CD14-positive monocyte (primary cell): Measurements from ENCODE around the gene TMEM30A. TPM values are rescaled to one million over a fixed set of nuclear protein-coding genes. Genes with fewer than 3 reads are reported as not detected.

ENCODE experiments used
- DNase-seq, 3 donors: peaks; one replicate each; pipeline ENCODE4 v3.0.0-alpha.2; 2011 to 2022
- H2AFZ ChIP-seq: 2 replicates; pipeline ENCODE4 v1.6.0; 2012; ENCODE audit warnings: mild to moderate bottlenecking, low read depth, low read length, inconsistent platforms; ENCODE audit not compliant: insufficient read depth, poor library complexity, severe bottlenecking
- H3K27ac ChIP-seq, 2 donors: 1 replicate in 1 of 2; 2 replicates in 1 of 2; pipeline ENCODE4 v1.5.1; 2012 to 2013; ENCODE audit warnings: low read length in 2 of 2, control low read depth in 1 of 2, inconsistent platforms in 1 of 2, low read depth in 1 of 2, mild to moderate bottlenecking in 1 of 2
- H3K27me3 ChIP-seq, 2 donors: one replicate each; pipeline versions ENCODE4 v1.6.0 to v1.6.1; 2011 to 2013; ENCODE audit warnings: low read length in 2 of 2; ENCODE audit not compliant: control insufficient read depth in 2 of 2, insufficient read depth in 2 of 2
- H3K36me3 ChIP-seq, 2 donors: replicated peaks in 1 of 2; 1 replicate in 1 of 2; 2 replicates in 1 of 2; pipeline versions ENCODE4 v1.5.1 to v1.6.1; 2012 to 2013; ENCODE audit warnings: low read length in 2 of 2, control low read depth in 1 of 2, inconsistent platforms in 1 of 2, mild to moderate bottlenecking in 1 of 2; ENCODE audit not compliant: insufficient read depth in 2 of 2, control insufficient read depth in 1 of 2
- H3K4me1 ChIP-seq, 2 donors: 1 replicate in 1 of 2; 2 replicates in 1 of 2; pipeline versions ENCODE4 v1.5.1 to v1.6.1; 2012 to 2013; ENCODE audit warnings: low read length in 2 of 2, control low read depth in 1 of 2, inconsistent platforms in 1 of 2, mild to moderate bottlenecking in 1 of 2, moderate library complexity in 1 of 2; ENCODE audit not compliant: insufficient read depth in 2 of 2, control insufficient read depth in 1 of 2
- H3K4me2 ChIP-seq: replicated peaks from 2 replicates; pipeline ENCODE3; 2012; ENCODE audit warnings: low read length, moderate library complexity, mild to moderate bottlenecking; ENCODE audit not compliant: poor library complexity, severe bottlenecking; ENCODE audit errors: extremely low read depth
- H3K4me3 ChIP-seq, 3 experiments: fragments of 200-600 bp in 1 of 3; sonication (generic) in 1 of 3; replicated peaks in 1 of 3; 1 replicate in 2 of 3; 2 replicates in 1 of 3; pipeline ENCODE4 v1.5.1; 2011 to 2013; ENCODE audit warnings: low read length in 3 of 3, mild to moderate bottlenecking in 3 of 3, control low read depth in 2 of 3, low read depth in 2 of 3, inconsistent platforms in 1 of 3, moderate library complexity in 1 of 3
- H3K79me2 ChIP-seq: 2 replicates; pipeline ENCODE4 v1.6.0; 2012; ENCODE audit warnings: mild to moderate bottlenecking, control low read depth, inconsistent platforms, low read length, moderate library complexity; ENCODE audit not compliant: insufficient read depth
- H3K9ac ChIP-seq: 2 replicates; pipeline ENCODE4 v1.6.0; 2017; ENCODE audit warnings: low read length, mild to moderate bottlenecking; ENCODE audit not compliant: insufficient read depth, poor library complexity, severe bottlenecking
- H3K9me3 ChIP-seq, 2 donors: replicated peaks in 1 of 2; 1 replicate in 1 of 2; 2 replicates in 1 of 2; pipeline versions ENCODE4 v1.5.1 to v1.6.1; 2012 to 2013; ENCODE audit warnings: low read length in 2 of 2, control low read depth in 1 of 2; ENCODE audit not compliant: control insufficient read depth in 1 of 2, insufficient read depth in 1 of 2
- H4K20me1 ChIP-seq: 2 replicates; pipeline ENCODE4 v1.6.0; 2012; ENCODE audit warnings: mild to moderate bottlenecking, low read length, control low read depth, moderate library complexity; ENCODE audit not compliant: insufficient read depth
- H3K27ac Mint-ChIP-seq, 7 donors: one replicate each; pipeline ENCODE4 v1.8.0; 2020; ENCODE audit warnings: mild to moderate bottlenecking in 7 of 7, mixed read lengths in 7 of 7, moderate library complexity in 6 of 7, inconsistent platforms in 2 of 7
- H3K27me3 Mint-ChIP-seq, 3 donors: one replicate each; pipeline ENCODE4 v1.8.0; 2021 to 2022; ENCODE audit warnings: low read depth in 3 of 3, mild to moderate bottlenecking in 3 of 3, mixed read lengths in 3 of 3, moderate library complexity in 3 of 3, inconsistent platforms in 1 of 3
- H3K36me3 Mint-ChIP-seq, 2 donors: one replicate each; pipeline ENCODE4 v1.8.0; 2020; ENCODE audit warnings: mixed read lengths in 2 of 2, inconsistent platforms in 1 of 2, mild to moderate bottlenecking in 1 of 2
- H3K4me1 Mint-ChIP-seq: one replicate; pipeline ENCODE4 v1.8.0; 2020; ENCODE audit warnings: mild to moderate bottlenecking, mixed read lengths
- H3K4me3 Mint-ChIP-seq, 2 donors: one replicate each; pipeline ENCODE4 v1.8.0; 2020; ENCODE audit warnings: mild to moderate bottlenecking in 2 of 2, mixed read lengths in 2 of 2, moderate library complexity in 1 of 2
- H3K9me3 Mint-ChIP-seq, 7 donors: one replicate each; pipeline ENCODE4 v1.8.0; 2020 to 2022; ENCODE audit warnings: mixed read lengths in 7 of 7, mild to moderate bottlenecking in 6 of 7, moderate library complexity in 6 of 7, inconsistent platforms in 2 of 7
- CTCF ChIP-seq: fragments of 200-600 bp; IDR thresholded peaks from one replicate; pipeline ENCODE4 v1.8.0; 2022; ENCODE audit warnings: antibody characterized with exemption, mild to moderate bottlenecking
- WGBS: methylation state at CpG from one replicate; pipeline ENCODE4 v1.1.5; 2013; ENCODE audit warnings: missing lambda C conversion rate; ENCODE audit not compliant: insufficient coverage; 5-methylcytosine and 5-hydroxymethylcytosine counted together
- intact Hi-C, 2 donors: fragments of 100-400 bp; cut with micrococcal nuclease; formaldehyde crosslinking; loops; one replicate each; pipeline versions ENCODE4 v1.15.0 to v1.15.1; 2023
- polyA plus RNA-seq, 3 donors: library from polyadenylated mRNA; depleted of rRNA in 1 of 3; unstranded in 2 of 3; stranded (reverse) in 1 of 3; fragments of 300-500 nt in 2 of 3; fragments of >200 nt in 1 of 3; fragmentation: Illumina TruSeq in 2 of 3; gene quantifications; 1 replicate in 2 of 3; 2 replicates in 1 of 3; pipeline ENCODE4 v1.2.3, GENCODE V29; 2012 to 2021

The TMEM30A gene
- polyA plus RNA-seq, 3 donors: 12.2 to 101 (median 70.6) TPM

GRCh38 chr6:75287424-75287823 is 2.8 kb upstream of the TMEM30A start:
- Mint-ChIP-seq H3K9me3 (no peaks in the 10 kb centered on the region), H3K4me3 (peak overlapping the region in 1 of 2 donors; percentile 30), H3K36me3 (peaks cover 2 to 10% of the 10 kb centered on the region in 2 donors), H3K4me1 (peaks cover 24% of the 10 kb centered on the region), H3K27ac (peak overlapping the region in 4 of 7 donors; percentile 3 to 57 (median 18)), H3K27me3 (no peaks in the 10 kb centered on the region)
- intact Hi-C loops: loop anchor here in 1 of 2 donors (10.0 kb wide), 1 partner anchor 317 kb away; the partner anchor contains the start of gene SENP6
- Histone ChIP-seq H2AFZ (no peak overlapping the region), H3K4me2 (no peak overlapping the region), H3K27ac (no peak overlapping the region), H3K36me3 (no peaks in the 10 kb centered on the region), H3K9ac (no peak overlapping the region), H3K9me3 (no peaks in the 10 kb centered on the region), H3K4me1 (peaks cover 12 to 41% of the 10 kb centered on the region in 2 donors), H3K4me3 (no peak overlapping the region), H4K20me1 (peaks cover 7% of the 10 kb centered on the region), H3K79me2 (peaks cover 45% of the 10 kb centered on the region), H3K27me3 (no peaks in the 10 kb centered on the region)
- DNase-seq: no peak
- TF ChIP-seq CTCF: no peak
- no CpG with 5 or more reads among the region's 1 CpG for WGBS

- peak overlapping the region in 1 of 7 donors; percentile 22 for H3K27ac Mint-ChIP-seq
- Histone ChIP-seq H3K9ac (no peak overlapping the region), H3K27ac (no peak overlapping the region), H2AFZ (no peak overlapping the region), H3K4me3 (no peak overlapping the region), H3K36me3 (no peaks in the 10 kb centered on the region), H3K4me1 (peaks cover 16 to 45% of the 10 kb centered on the region in 2 donors), H4K20me1 (peaks cover 10% of the 10 kb centered on the region), H3K79me2 (peaks cover 49% of the 10 kb centered on the region), H3K4me2 (no peak overlapping the region), H3K27me3 (no peaks in the 10 kb centered on the region), H3K9me3 (no peaks in the 10 kb centered on the region)
- no peak overlapping the region for H3K4me3 Mint-ChIP-seq
- no CpG with 5 or more reads among the region's 2 CpGs for WGBS
- no peak for DNase-seq
- intact Hi-C loops: loop anchor here in 1 of 2 donors (10.0 kb wide), 1 partner anchor 318 kb away; the partner anchor contains the start of gene SENP6
- peaks cover 27% of the 10 kb centered on the region for H3K4me1 Mint-ChIP-seq
- no peaks in the 10 kb centered on the region for H3K27me3 Mint-ChIP-seq
- no peaks in the 10 kb centered on the region for H3K9me3 Mint-ChIP-seq
- no peak for TF ChIP-seq CTCF
- H3K36me3 Mint-ChIP-seq: peaks cover 2 to 12% of the 10 kb centered on the region in 2 donors
Measured at GRCh38 chr6:75286955-75287354, 2.4 kb upstream of the TMEM30A start.
